K562 treated with DMSO at 1 percent for 12 hours (cell line): ENCODE measurements around the gene MRGPRX3. TPM values are rescaled to one million over a fixed set of nuclear protein-coding genes. Genes with fewer than 3 reads are reported as not detected.

ENCODE experiments used
- total RNA-seq: library from RNA; unstranded; fragments of 300-600 nt; gene quantifications from 2 replicates; pipeline ENCODE4 v1.2.3, GENCODE V29; 2022; ENCODE audit not compliant: insufficient read depth

MRGPRX3 gene
- total RNA-seq: not detected in 2 replicates

GRCh38 chr11:18132341-18132740, at the start of gene MRGPRX3:
TSS of gene MRGPRX3 (plus strand) at chr11:18132571. CDS start at chr11:18137203, 4,632 bp downstream.

DNA sequence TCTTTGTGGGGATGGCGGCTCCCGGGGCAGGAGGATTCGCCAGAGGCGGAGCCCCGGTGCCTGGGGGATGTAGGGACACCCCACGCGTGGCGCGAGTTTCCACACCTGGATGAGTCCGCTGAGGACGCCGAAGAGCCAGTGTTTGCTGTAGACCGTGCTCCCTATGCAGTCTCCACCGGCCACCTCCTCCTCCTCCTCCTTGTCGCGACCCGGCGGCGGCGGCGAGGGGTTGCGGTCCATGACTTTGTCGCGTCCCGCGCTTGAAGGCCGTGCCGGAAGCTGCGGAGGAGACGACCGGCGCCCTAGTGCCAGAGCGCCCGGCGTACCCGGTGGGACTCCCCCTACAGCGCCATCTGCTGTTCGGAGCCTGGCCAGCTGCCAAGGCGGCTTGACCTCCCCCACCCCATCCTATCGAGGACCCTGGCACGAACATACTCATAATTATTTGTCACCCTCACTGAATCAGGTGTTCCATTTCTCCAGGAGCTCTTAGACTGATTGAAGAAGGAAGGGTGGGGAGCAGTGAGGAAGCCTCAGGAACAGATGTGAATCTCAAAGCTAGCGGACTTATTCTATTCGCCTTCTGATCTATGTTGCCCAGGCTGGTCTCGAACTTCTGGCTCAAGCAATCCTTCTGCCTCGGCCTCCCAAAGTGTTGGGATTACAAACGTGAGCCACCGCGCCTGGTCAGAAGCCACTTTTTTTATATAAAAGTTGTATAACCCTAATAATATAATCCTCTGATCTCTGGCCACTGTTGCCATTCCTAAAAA, 26.4 kb upstream of the MRGPRX3 start, which contains the start of gene SAAL1:
TSS of gene SAAL1 (minus strand) at position 281 of the 773 bp plus-strand sequence. CDS start at position 240, 41 bp downstream.

DNA sequence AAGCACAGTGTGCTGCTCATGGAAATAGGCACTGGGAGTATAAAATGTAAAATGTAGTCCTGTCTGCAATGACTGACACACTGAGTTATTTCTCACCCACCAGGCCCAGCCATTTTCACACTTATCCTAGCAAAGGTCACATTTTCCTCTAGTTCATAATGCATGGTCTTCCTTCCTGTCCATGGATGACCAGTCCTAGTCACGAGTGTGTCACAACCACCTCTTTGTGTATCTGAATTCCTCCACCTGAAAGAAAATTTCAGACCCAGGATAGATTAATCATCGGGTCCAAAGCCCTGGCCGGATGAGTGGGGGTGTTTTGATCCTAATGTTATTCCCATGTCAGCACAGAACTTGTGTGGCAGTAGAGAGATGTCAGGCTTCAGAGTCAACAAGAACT, 40.3 kb downstream of the MRGPRX3 start, which contains the start of gene MRGPRX4:
TSS of gene MRGPRX4 (plus strand) at position 172 of the 400 bp plus-strand sequence. CDS start 420 bp downstream, outside the sequence.

Other genes with a start within 250 kb of the MRGPRX3 start
- 31.4 and 64.8 TPM in 2 replicates for gene SERGEF, start 119.5 kb upstream of the MRGPRX3 start, total RNA-seq
- 0.73 TPM in 1 of 2 replicates, not detected in the other for gene TPH1, start 86.3 kb upstream of the MRGPRX3 start, total RNA-seq
- 17.3 and 22.1 TPM in 2 replicates for gene SAAL1, start 26.5 kb upstream of the MRGPRX3 start, total RNA-seq
- gene MRGPRX4, start 40.3 kb downstream of the MRGPRX3 start, total RNA-seq: not detected in 2 replicates
- gene SAA4, start 104.2 kb downstream of the MRGPRX3 start, total RNA-seq: not detected in 2 replicates
- not detected in 2 replicates for gene SAA2, start 116.1 kb downstream of the MRGPRX3 start, total RNA-seq
- gene SAA1, start 133.7 kb downstream of the MRGPRX3 start, total RNA-seq: not detected in 2 replicates
- gene HPS5, start 189.6 kb downstream of the MRGPRX3 start, total RNA-seq: 8.5 and 18.4 TPM in 2 replicates
- gene GTF2H1, start 190.0 kb downstream of the MRGPRX3 start, total RNA-seq: 18.1 and 40.7 TPM in 2 replicates